ENCODE results near the gene HES4. TPM values are rescaled to one million over a fixed set of nuclear protein-coding genes. Genes with fewer than 3 reads are reported as not detected.

Gene HES4
- total RNA-seq, 3 donors from 2014 or later (not counting 1 experiment from before 2014, with no cell fraction given): 15.4 to 35.5 (median 28.9) TPM

DNA sequence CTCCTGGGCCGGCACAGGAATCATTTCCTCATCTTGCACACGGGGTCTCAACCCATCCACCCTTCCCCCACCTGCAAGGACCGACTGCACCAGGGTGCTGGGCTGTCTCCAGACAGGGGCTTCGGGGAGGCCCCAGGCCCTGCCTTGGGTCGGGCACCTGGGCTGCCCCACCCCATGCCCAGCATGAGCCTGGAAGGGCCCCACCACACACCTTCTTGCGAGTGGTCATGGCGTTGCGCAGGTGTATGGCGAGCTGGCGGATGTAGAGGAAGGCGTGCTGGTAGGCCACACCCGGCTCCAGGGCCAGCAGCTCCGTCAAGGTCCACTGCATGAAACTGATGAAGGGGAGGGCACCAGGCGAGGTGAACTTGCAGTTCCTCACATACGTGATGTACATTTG is 47.7 kb downstream of the HES4 start:
- H3K27me3 Mint-ChIP-seq (ENCODE audit: low read depth in 2 of 2): no peaks in the 10 kb centered on the region
- TF ChIP-seq, protein P1, sequence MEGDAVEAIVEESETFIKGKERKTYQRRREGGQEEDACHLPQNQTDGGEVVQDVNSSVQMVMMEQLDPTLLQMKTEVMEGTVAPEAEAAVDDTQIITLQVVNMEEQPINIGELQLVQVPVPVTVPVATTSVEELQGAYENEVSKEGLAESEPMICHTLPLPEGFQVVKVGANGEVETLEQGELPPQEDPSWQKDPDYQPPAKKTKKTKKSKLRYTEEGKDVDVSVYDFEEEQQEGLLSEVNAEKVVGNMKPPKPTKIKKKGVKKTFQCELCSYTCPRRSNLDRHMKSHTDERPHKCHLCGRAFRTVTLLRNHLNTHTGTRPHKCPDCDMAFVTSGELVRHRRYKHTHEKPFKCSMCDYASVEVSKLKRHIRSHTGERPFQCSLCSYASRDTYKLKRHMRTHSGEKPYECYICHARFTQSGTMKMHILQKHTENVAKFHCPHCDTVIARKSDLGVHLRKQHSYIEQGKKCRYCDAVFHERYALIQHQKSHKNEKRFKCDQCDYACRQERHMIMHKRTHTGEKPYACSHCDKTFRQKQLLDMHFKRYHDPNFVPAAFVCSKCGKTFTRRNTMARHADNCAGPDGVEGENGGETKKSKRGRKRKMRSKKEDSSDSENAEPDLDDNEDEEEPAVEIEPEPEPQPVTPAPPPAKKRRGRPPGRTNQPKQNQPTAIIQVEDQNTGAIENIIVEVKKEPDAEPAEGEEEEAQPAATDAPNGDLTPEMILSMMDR (IDR thresholded peaks at IDR 0.05): no peak
- H3K27me3 ChIP-seq (ENCODE audit: control insufficient read depth, insufficient read depth, low read length): no peaks in the 10 kb centered on the region
- 97% methylated on average over 15 of the region's 15 CpGs for WGBS (ENCODE audit: insufficient coverage)
- peaks cover 87% of the 10 kb centered on the region for H3K36me3 ChIP-seq (ENCODE audit: control insufficient read depth, insufficient read depth, low read length)
- ATAC-seq: no peak
- peaks cover 7 to 19% of the 10 kb centered on the region in 2 donors for H3K4me1 Mint-ChIP-seq
- no peaks in the 10 kb centered on the region for H3K9me3 ChIP-seq (ENCODE audit: control insufficient read depth, insufficient read depth, low read length)
- H3K27ac Mint-ChIP-seq: no peak overlapping the region
- intact Hi-C loops (cut with micrococcal nuclease): no loop called here
- H3K4me3 Mint-ChIP-seq: no peak overlapping the region
- H3K9me3 Mint-ChIP-seq: no peaks in the 10 kb centered on the region
- H3K36me3 Mint-ChIP-seq: peaks cover 6% of the 10 kb centered on the region
- H3K27ac ChIP-seq (ENCODE audit: low read length): no peak overlapping the region
- H3K4me1 ChIP-seq (ENCODE audit: control insufficient read depth, insufficient read depth, low read length): peaks cover 5% of the 10 kb centered on the region
- H3K4me3 ChIP-seq (ENCODE audit: low read length): no peak overlapping the region
- no peak for DNase-seq

DNA sequence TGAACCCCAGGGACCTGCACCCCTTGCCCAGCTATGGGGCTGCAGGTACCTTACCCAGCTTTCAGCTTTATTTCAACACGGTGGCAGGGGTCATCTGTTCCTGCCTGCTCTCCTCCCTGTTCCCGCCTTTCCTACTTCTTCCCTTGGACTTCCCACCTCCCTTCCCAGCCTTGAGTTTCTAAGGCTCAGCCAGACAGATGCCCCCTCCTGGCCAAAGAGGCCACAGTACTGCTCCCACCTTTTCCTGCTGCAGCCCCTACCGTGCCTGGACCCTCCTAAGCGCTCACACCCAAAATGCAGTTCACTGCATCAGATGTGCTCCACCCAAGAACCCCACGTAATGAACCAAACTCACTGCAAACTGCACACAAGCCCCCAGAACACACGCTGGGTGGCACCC is 48.5 kb downstream of the HES4 start:
- H3K36me3 ChIP-seq (ENCODE audit: control insufficient read depth, insufficient read depth, low read length): peaks cover 88% of the 10 kb centered on the region
- Mint-ChIP-seq H3K27me3 (ENCODE audit: low read depth in 2 of 2) (no peaks in the 10 kb centered on the region), H3K27ac (no peak overlapping the region), H3K4me3 (no peak overlapping the region), H3K36me3 (peaks cover 6% of the 10 kb centered on the region), H3K9me3 (no peaks in the 10 kb centered on the region), H3K4me1 (peaks cover 6 to 12% of the 10 kb centered on the region in 2 donors)
- intact Hi-C loops (cut with micrococcal nuclease): no loop called here
- no peaks in the 10 kb centered on the region for H3K9me3 ChIP-seq (ENCODE audit: control insufficient read depth, insufficient read depth, low read length)
- DNase-seq (no peak), ATAC-seq (no peak)
- H3K4me1 ChIP-seq (ENCODE audit: control insufficient read depth, insufficient read depth, low read length): no peaks in the 10 kb centered on the region
- WGBS (ENCODE audit: insufficient coverage): 92% methylated on average over 6 of the region's 6 CpGs
- H3K27me3 ChIP-seq (ENCODE audit: control insufficient read depth, insufficient read depth, low read length): no peaks in the 10 kb centered on the region
- TF ChIP-seq, protein P1 (IDR thresholded peaks at IDR 0.05): no peak
- H3K4me3 ChIP-seq (ENCODE audit: low read length): no peak overlapping the region
- no peak overlapping the region for H3K27ac ChIP-seq (ENCODE audit: low read length)

DNA sequence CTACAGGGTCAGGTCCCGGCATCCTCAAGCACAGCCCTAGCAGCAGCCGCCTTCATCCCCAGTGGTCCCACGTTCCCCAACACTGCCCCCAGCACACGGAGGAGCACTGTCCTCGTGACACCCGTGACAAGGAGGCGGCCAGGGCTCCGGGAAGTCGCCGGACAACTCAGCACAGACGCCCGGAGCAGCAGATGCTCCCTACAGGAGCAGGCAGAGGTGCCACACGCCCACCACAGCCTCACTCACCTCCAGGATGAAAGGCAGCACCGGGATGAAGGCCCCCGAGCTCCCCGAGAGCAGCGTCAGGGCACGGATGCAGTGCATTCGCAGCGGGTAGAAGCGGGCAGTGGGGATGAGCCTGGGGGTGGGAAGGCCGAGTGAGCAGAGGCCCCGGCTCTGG is 49.0 kb downstream of the HES4 start:
- Histone ChIP-seq H3K4me1 (ENCODE audit: control insufficient read depth, insufficient read depth, low read length) (no peaks in the 10 kb centered on the region), H3K4me3 (ENCODE audit: low read length) (no peak overlapping the region), H3K27ac (ENCODE audit: low read length) (no peak overlapping the region), H3K27me3 (ENCODE audit: control insufficient read depth, insufficient read depth, low read length) (no peaks in the 10 kb centered on the region), H3K36me3 (ENCODE audit: control insufficient read depth, insufficient read depth, low read length) (peaks cover 84% of the 10 kb centered on the region), H3K9me3 (ENCODE audit: control insufficient read depth, insufficient read depth, low read length) (no peaks in the 10 kb centered on the region)
- Mint-ChIP-seq H3K36me3 (peaks cover 6% of the 10 kb centered on the region), H3K27ac (no peak overlapping the region), H3K9me3 (no peaks in the 10 kb centered on the region), H3K4me3 (no peak overlapping the region), H3K4me1 (peaks cover 6 to 12% of the 10 kb centered on the region in 2 donors), H3K27me3 (ENCODE audit: low read depth in 2 of 2) (no peaks in the 10 kb centered on the region)
- no peak for ATAC-seq
- TF ChIP-seq, protein P1 (IDR thresholded peaks at IDR 0.05): no peak
- intact Hi-C loops (cut with micrococcal nuclease): no loop called here
- no peak for DNase-seq
- 98% methylated on average over 23 of the region's 23 CpGs for WGBS (ENCODE audit: insufficient coverage)

DNA sequence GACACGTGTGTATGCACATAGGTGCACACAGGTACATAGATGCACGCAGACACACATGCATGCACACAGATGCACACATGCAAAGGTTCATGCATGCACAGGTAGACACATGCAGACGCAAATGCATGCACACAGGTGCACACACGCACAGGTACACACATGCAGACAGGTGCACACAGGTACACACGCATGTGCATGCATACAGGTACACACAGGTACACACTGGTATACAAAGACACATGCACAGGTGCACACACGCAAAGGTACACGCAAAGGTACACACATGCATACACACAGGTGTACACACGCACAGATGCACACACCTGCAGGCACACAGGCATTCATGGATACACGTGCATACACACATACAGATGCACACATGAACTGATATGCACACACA is 49.6 kb downstream of the HES4 start:
- no peaks in the 10 kb centered on the region for H3K27me3 ChIP-seq (ENCODE audit: control insufficient read depth, insufficient read depth, low read length)
- no peak for ATAC-seq
- Mint-ChIP-seq H3K36me3 (peaks cover 5% of the 10 kb centered on the region), H3K4me1 (peaks cover 4 to 10% of the 10 kb centered on the region in 2 donors), H3K4me3 (no peak overlapping the region), H3K9me3 (no peaks in the 10 kb centered on the region), H3K27ac (no peak overlapping the region), H3K27me3 (ENCODE audit: low read depth in 2 of 2) (no peaks in the 10 kb centered on the region)
- TF ChIP-seq, protein P1 (IDR thresholded peaks at IDR 0.05): no peak
- no peak for DNase-seq
- intact Hi-C loops (cut with micrococcal nuclease): no loop called here
- H3K4me3 ChIP-seq (ENCODE audit: low read length): no peak overlapping the region
- H3K36me3 ChIP-seq (ENCODE audit: control insufficient read depth, insufficient read depth, low read length): peaks cover 79% of the 10 kb centered on the region
- no peaks in the 10 kb centered on the region for H3K4me1 ChIP-seq (ENCODE audit: control insufficient read depth, insufficient read depth, low read length)
- no peak overlapping the region for H3K27ac ChIP-seq (ENCODE audit: low read length)
- no peaks in the 10 kb centered on the region for H3K9me3 ChIP-seq (ENCODE audit: control insufficient read depth, insufficient read depth, low read length)
- 97% methylated on average over 9 of the region's 9 CpGs for WGBS (ENCODE audit: insufficient coverage)

Measured in natural killer cell (primary cell).